Uterus (tissue), 4 donors: ENCODE data around the gene ACAA2. TPM values are rescaled to one million over a fixed set of nuclear protein-coding genes. Genes with fewer than 3 reads are reported as not detected.
"Not testable (repeated sequence)": the region's sequence is repeated elsewhere in the genome, so short reads cannot be mapped to it uniquely, and the experiment has no call there.

Source experiments
- DNase-seq, 2 donors: peaks; one replicate each; pipeline ENCODE4 v3.0.0-alpha.2; 2019 to 2020
- H3K27ac ChIP-seq, 2 donors: fragments of 200-600 bp; sonication (generic); 1 replicate in 1 of 2; 2 replicates in 1 of 2; pipeline ENCODE4 v1.5.1; 2016 to 2018
- H3K27me3 ChIP-seq, 2 donors: fragments of 200-600 bp; sonication (generic); one replicate each; pipeline ENCODE4 v1.5.1; 2018 to 2019; ENCODE audit warnings: control low read depth in 1 of 2
- H3K36me3 ChIP-seq, 2 donors: fragments of 200-600 bp; sonication (generic); one replicate each; pipeline ENCODE4 v1.5.1; 2019; ENCODE audit warnings: control low read depth in 1 of 2
- H3K4me1 ChIP-seq, 2 donors: fragments of 200-600 bp; sonication (generic); one replicate each; pipeline ENCODE4 v1.5.1; 2018 to 2019; ENCODE audit warnings: control low read depth in 1 of 2
- H3K4me3 ChIP-seq, 2 donors: fragments of 200-600 bp; sonication (generic); 1 replicate in 1 of 2; 2 replicates in 1 of 2; pipeline ENCODE4 v1.5.1; 2018 to 2019; ENCODE audit warnings: mild to moderate bottlenecking in 1 of 2
- H3K9me3 ChIP-seq, 2 donors: fragments of 200-600 bp; sonication (generic); one replicate each; pipeline ENCODE4 v1.5.1; 2019; ENCODE audit warnings: control low read depth in 1 of 2
- POLR2A ChIP-seq, 2 donors: fragments of 450-650 bp; IDR thresholded peaks; one replicate each; pipeline ENCODE4 v1.6.1; 2016; ENCODE audit warnings: antibody characterized with exemption in 2 of 2, mild to moderate bottlenecking in 1 of 2, moderate library complexity in 1 of 2
- intact Hi-C: fragments of 100-400 bp; cut with DNase I; formaldehyde crosslinking; loops from one replicate; pipeline ENCODE4 v1.15.1; 2023; ENCODE audit warnings: low total_unique reads
- total RNA-seq, 4 donors: library from RNA; depleted of rRNA in 3 of 4; stranded (reverse); fragments of >200 nt in 3 of 4; gene quantifications; one replicate each; pipeline versions ENCODE4 v1.1.0 to v1.2.4, GENCODE V29; 2014 to 2023
- TF ChIP-seq, protein P1 (sequence below), 4 experiments: fragments of 200-600 bp in 2 of 4; fragments of 450-650 bp in 2 of 4; sonication (generic) in 2 of 4; IDR thresholded peaks; one replicate each; pipeline ENCODE4 v1.5.1; 2016 to 2019; ENCODE audit warnings: antibody characterized with exemption in 4 of 4, mild to moderate bottlenecking in 2 of 4, moderate library complexity in 1 of 4
- donor health status: DM: yes; HTN: yes; CAD: no.

Gene ACAA2
- total RNA-seq, 4 donors from 2014 or later, result 21.8 to 50.5 (median 41.7) TPM

DNA sequence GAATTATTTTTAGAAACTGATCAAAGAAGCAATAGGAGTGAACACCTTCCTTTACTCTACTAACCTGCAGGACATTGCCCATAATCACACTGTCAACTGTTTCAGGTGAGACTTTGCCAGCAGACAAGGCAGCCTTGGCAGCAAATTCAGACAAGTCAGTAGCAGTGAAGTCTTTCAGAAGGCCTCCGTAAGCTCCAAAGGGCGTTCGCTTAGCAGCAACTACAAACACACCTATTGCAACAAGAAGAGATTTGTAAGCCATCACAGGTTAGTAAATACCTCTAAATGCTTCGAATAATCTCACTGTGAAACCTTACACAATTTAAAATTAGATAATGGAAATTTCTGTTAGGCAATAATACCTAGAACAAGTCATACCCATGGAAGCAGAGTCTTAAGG, 10.7 kb downstream of the ACAA2 start:
- no peak for DNase-seq
- Histone ChIP-seq H3K36me3 (no peaks in the 10 kb centered on the region), H3K4me1 (no peaks in the 10 kb centered on the region), H3K9me3 (no peaks in the 10 kb centered on the region), H3K27ac (no peak overlapping the region), H3K4me3 (no peak overlapping the region), H3K27me3 (no peaks in the 10 kb centered on the region)
- no peak for TF ChIP-seq POLR2A (IDR thresholded peaks at IDR 0.05)
- TF ChIP-seq, protein P1, sequence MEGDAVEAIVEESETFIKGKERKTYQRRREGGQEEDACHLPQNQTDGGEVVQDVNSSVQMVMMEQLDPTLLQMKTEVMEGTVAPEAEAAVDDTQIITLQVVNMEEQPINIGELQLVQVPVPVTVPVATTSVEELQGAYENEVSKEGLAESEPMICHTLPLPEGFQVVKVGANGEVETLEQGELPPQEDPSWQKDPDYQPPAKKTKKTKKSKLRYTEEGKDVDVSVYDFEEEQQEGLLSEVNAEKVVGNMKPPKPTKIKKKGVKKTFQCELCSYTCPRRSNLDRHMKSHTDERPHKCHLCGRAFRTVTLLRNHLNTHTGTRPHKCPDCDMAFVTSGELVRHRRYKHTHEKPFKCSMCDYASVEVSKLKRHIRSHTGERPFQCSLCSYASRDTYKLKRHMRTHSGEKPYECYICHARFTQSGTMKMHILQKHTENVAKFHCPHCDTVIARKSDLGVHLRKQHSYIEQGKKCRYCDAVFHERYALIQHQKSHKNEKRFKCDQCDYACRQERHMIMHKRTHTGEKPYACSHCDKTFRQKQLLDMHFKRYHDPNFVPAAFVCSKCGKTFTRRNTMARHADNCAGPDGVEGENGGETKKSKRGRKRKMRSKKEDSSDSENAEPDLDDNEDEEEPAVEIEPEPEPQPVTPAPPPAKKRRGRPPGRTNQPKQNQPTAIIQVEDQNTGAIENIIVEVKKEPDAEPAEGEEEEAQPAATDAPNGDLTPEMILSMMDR (IDR thresholded peaks at IDR 0.05), result no peak
- intact Hi-C loops, result no loop called here

DNA sequence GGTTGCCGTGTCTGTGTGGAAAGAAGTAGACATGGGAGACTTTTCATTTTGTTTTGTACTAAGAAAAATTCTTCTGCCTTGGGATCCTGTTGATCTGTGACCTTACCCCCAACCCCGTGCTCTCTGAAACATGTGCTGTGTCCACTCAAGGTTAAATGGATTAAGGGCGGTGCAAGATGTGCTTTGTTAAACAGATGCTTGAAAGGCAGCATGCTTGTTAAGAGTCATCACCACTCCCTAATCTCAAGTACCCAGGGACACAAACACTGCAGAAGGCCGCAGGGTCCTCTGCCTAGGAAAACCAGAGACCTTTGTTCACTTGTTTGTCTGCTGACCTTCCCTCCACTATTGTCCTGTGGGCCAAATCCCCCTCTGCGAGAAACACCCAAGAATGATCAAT, 12.8 kb downstream of the ACAA2 start:
- H3K4me1 ChIP-seq, H3K27me3 ChIP-seq, H3K4me3 ChIP-seq, H3K36me3 ChIP-seq, DNase-seq, intact Hi-C loops, H3K9me3 ChIP-seq, H3K27ac ChIP-seq: not testable (repeated sequence)

DNA sequence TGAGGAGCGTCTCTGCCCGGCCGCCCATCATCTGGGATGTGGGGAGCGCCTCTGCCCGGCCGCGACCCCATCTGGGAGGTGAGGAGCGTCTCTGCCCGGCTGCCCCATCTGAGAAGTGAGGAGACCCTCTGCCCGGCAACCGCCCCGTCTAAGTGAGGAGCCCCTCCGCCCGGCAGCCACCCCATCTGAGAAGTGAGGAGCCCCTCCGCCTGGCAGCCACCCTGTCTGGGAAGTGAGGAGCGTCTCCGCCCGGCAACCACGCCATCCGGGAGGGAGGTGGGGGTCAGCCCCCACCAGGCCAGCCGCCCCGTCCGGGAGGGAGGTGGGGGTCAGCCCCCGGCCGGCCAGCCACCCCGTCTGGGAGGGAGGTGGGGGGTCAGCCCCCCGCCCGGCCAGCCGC, 13.5 kb downstream of the ACAA2 start:
- H3K4me3 ChIP-seq, H3K9me3 ChIP-seq, H3K27ac ChIP-seq, H3K36me3 ChIP-seq, H3K4me1 ChIP-seq, DNase-seq, H3K27me3 ChIP-seq, intact Hi-C loops: not testable (repeated sequence)

DNA sequence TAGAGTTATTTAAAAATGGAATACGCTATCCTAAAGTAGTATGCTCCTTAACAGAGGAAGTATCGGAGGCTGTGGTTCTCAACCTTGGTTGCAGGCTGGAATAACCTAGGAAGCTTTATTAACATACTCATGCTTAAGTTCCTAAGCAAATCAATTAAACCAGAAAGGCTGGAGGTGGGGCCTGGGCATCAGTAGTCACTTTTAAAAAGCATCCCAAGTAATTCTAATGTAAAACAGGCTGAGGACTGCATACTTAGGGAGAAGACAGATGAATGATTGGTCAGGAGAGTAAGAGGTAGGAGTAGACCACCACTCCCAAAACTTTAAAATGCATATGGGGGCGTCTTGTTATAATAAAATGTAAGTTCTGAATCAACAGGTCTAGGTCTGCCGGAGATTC, 15.3 kb downstream of the ACAA2 start:
- no peak for TF ChIP-seq POLR2A (IDR thresholded peaks at IDR 0.05)
- TF ChIP-seq, protein P1 (IDR thresholded peaks at IDR 0.05), result no peak
- DNase-seq, result no peak
- Histone ChIP-seq H3K27ac (no peak overlapping the region), H3K4me3 (no peak overlapping the region), H3K36me3 (no peaks in the 10 kb centered on the region), H3K4me1 (no peaks in the 10 kb centered on the region), H3K9me3 (no peaks in the 10 kb centered on the region), H3K27me3 (no peaks in the 10 kb centered on the region)
- intact Hi-C loops, result no loop called here

DNA sequence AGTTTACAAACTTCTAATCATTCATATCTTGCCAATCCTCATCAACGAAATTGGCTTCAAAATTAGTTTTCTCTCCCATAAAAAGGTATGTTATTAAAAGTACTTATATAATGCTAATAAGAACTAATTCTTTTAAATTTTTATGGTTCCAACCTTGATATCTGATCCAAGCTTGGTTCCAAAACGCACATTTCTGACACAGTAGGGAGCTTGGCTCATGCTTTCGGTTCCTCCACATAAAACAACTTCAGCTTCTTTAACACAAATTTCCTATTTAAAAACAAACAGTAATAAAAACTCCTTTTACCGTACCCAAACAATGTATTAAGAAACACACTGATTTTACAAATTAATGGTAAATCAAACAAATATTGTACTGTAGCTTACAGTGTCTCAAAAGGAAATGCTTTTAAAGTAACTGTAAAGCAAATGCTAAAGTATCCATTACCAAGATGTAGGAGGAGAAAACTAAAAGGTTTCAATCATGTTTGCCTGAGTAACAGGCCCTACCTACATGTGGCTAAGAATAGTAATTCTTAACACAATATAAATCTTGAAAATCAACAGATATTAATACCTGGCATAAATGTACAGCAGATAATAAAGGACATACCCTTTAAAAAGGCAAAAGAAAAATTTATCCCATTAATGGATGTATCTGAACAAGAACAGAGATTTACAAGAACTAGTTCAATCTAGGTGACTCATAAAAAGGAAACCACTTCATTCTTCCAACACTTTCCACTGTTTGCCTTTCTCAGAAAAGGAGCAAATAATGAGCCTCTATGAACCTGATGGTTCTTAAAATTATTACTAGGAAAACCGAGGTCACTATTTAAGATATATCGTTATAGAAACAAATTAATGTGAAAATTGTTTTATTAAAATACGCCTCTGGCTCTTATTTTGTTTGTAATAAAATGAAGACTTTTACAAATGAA, 17.5 kb downstream of the ACAA2 start:
- Histone ChIP-seq H3K4me3 (no peak overlapping the region), H3K27me3 (no peaks in the 10 kb centered on the region), H3K27ac (no peak overlapping the region), H3K4me1 (no peaks in the 10 kb centered on the region), H3K36me3 (no peaks in the 10 kb centered on the region), H3K9me3 (no peaks in the 10 kb centered on the region)
- intact Hi-C loops, result no loop called here
- DNase-seq, result no peak
- TF ChIP-seq, protein P1 (IDR thresholded peaks at IDR 0.05), result no peak
- no peak for TF ChIP-seq POLR2A (IDR thresholded peaks at IDR 0.05)

DNA sequence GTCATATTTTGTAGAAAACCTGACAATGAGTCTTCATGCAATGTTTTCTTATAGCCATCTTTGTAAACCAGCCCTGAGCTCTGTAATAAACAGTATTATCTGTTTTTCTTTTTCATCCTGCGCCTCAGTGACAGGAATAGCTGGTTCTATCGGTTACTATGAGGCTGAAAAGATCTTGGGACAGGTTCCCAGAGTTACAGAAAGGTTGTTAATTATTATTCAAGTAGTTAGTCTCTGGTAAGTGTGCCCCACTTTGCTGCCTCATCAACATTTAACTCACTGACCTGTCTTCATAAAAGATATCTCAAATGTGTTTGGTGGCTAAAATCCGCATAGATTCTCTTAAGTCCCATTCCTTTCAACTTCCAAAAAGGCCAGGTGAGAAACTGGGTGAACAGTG, 18.6 kb downstream of the ACAA2 start:
- no peak overlapping the region for H3K4me3 ChIP-seq
- intact Hi-C loops, result no loop called here
- H3K27me3 ChIP-seq, result no peaks in the 10 kb centered on the region

DNA sequence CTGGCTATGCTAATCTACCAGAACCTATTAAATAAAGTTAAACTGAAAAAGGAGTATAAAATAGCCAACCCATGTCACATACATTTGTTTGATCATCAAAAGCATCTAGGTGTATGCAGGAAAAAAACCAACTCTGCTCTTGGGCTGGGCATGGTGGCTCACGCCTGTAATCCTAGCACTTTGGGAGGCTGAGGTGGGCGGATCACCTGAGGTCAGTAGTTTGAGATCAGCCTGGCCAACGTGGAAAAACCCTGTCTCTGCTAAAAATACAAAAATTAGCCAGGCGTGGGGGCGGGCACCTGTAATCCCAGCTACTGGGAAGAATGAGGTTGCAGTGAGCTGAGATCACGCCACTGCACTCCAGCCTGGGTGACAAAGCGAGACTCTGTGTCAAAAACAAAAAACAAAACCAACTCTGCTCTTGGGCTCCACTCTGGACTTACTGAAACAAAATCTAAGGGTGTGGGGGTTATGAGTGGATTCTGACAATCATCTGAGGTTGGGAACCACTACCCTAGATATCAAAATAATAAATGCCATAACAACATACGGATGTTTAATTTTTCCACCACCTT, 23.7 kb downstream of the ACAA2 start:
- H3K36me3 ChIP-seq, H3K27ac ChIP-seq, H3K4me3 ChIP-seq, DNase-seq, H3K4me1 ChIP-seq, H3K9me3 ChIP-seq, intact Hi-C loops, H3K27me3 ChIP-seq: not testable (repeated sequence)

More for the DNA sequence above, 18.6 kb downstream of the ACAA2 start:
- H3K4me1 ChIP-seq, result no peaks in the 10 kb centered on the region
- no peak for TF ChIP-seq POLR2A (IDR thresholded peaks at IDR 0.05)
- TF ChIP-seq, protein P1 (IDR thresholded peaks at IDR 0.05), result no peak
- no peaks in the 10 kb centered on the region for H3K36me3 ChIP-seq
- DNase-seq, result no peak
- H3K27ac ChIP-seq, result no peak overlapping the region
- no peaks in the 10 kb centered on the region for H3K9me3 ChIP-seq
